Trophoblast cell (in vitro differentiated cells and primary cell): Measurements from ENCODE around the gene UGCG.

Experiments
- DNase-seq, 2 donors: peaks; one replicate each; pipeline ENCODE4 v3.0.0-alpha.2; 2016
- H2AFZ ChIP-seq: 2 replicates; pipeline ENCODE4 v1.6.1; 2013; ENCODE audit warnings: low read length, moderate library complexity, mild to moderate bottlenecking; ENCODE audit not compliant: insufficient read depth, poor library complexity
- H2AK5ac ChIP-seq: 2 replicates; pipeline ENCODE4 v1.6.1; 2013; ENCODE audit warnings: mild to moderate bottlenecking, low read length
- H2BK120ac ChIP-seq: 2 replicates; pipeline ENCODE4 v1.6.1; 2013; ENCODE audit warnings: low read length, mild to moderate bottlenecking, moderate library complexity; ENCODE audit not compliant: insufficient read depth, poor library complexity
- H2BK12ac ChIP-seq: 2 replicates; pipeline ENCODE4 v1.6.1; 2013; ENCODE audit warnings: mild to moderate bottlenecking, low read length, moderate library complexity
- H2BK5ac ChIP-seq: 2 replicates; pipeline ENCODE4 v1.6.1; 2013; ENCODE audit warnings: low read length, low read depth, moderate library complexity, mild to moderate bottlenecking; ENCODE audit not compliant: poor library complexity
- H3K14ac ChIP-seq: 2 replicates; pipeline ENCODE4 v1.6.1; 2013; ENCODE audit warnings: mild to moderate bottlenecking, low read length
- H3K18ac ChIP-seq: 2 replicates; pipeline ENCODE4 v1.6.1; 2013; ENCODE audit warnings: mild to moderate bottlenecking, low read length
- H3K23ac ChIP-seq: 2 replicates; pipeline ENCODE4 v1.6.1; 2013; ENCODE audit warnings: low read length
- H3K27ac ChIP-seq: 2 replicates; pipeline ENCODE4 v1.5.1; 2013; ENCODE audit warnings: low read depth, mild to moderate bottlenecking, inconsistent platforms, low read length, moderate library complexity
- H3K27me3 ChIP-seq: 2 replicates; pipeline ENCODE4 v1.6.1; 2013; ENCODE audit warnings: inconsistent platforms, mild to moderate bottlenecking, low read length, moderate library complexity; ENCODE audit not compliant: insufficient read depth
- H3K36me3 ChIP-seq, 2 experiments: 1 replicate in 1 of 2; 2 replicates in 1 of 2; pipeline ENCODE4 v1.6.1; 2013; ENCODE audit warnings: low read length in 2 of 2, mild to moderate bottlenecking in 2 of 2, moderate library complexity in 1 of 2; ENCODE audit not compliant: insufficient read depth in 2 of 2, control insufficient read depth in 1 of 2
- H3K4ac ChIP-seq: 2 replicates; pipeline ENCODE4 v1.6.1; 2013; ENCODE audit warnings: low read depth, mild to moderate bottlenecking, low read length, moderate library complexity
- H3K4me1 ChIP-seq, 2 experiments: 1 replicate in 1 of 2; 2 replicates in 1 of 2; pipeline ENCODE4 v1.6.1; 2013; ENCODE audit warnings: low read length in 2 of 2, mild to moderate bottlenecking in 2 of 2, moderate library complexity in 1 of 2; ENCODE audit not compliant: insufficient read depth in 2 of 2, control insufficient read depth in 1 of 2
- H3K4me2 ChIP-seq: 2 replicates; pipeline ENCODE4 v1.6.1; 2013; ENCODE audit warnings: inconsistent platforms, mild to moderate bottlenecking, low read length, moderate library complexity
- H3K4me3 ChIP-seq: 2 replicates; pipeline ENCODE4 v1.5.1; 2013; ENCODE audit warnings: mild to moderate bottlenecking, low read depth, low read length, inconsistent platforms
- H3K79me1 ChIP-seq: one replicate; pipeline ENCODE4 v1.6.1; 2013; ENCODE audit warnings: low read length
- H3K79me2 ChIP-seq: 2 replicates; pipeline ENCODE4 v1.6.1; 2013; ENCODE audit warnings: low read length, mild to moderate bottlenecking; ENCODE audit not compliant: control insufficient read depth, insufficient read depth, poor library complexity
- H3K9ac ChIP-seq: 2 replicates; pipeline ENCODE4 v1.6.1; 2013; ENCODE audit warnings: mild to moderate bottlenecking, low read length
- H3K9me3 ChIP-seq: 2 replicates; pipeline ENCODE4 v1.6.1; 2013; ENCODE audit warnings: low read depth, mild to moderate bottlenecking, control low read depth, inconsistent platforms, low read length; ENCODE audit not compliant: insufficient read depth
- H4K12ac ChIP-seq: 2 replicates; pipeline ENCODE4 v1.6.1; 2013; ENCODE audit warnings: low read depth, mild to moderate bottlenecking, low read length, moderate library complexity
- H4K8ac ChIP-seq: 2 replicates; pipeline ENCODE4 v1.6.1; 2013; ENCODE audit warnings: low read depth, mild to moderate bottlenecking, low read length, moderate library complexity
- H4K91ac ChIP-seq: one replicate; pipeline ENCODE4 v1.6.1; 2013; ENCODE audit warnings: low read depth, mild to moderate bottlenecking, low read length, moderate library complexity
- WGBS: extraction: QIAGEN DNeasy Blood & Tissue Kit; methylation state at CpG from one replicate; pipeline ENCODE4 v1.1.7; 2013; ENCODE audit warnings: missing lambda C conversion rate; ENCODE audit not compliant: insufficient read length, insufficient coverage; ENCODE audit errors: extremely low coverage; 5-methylcytosine and 5-hydroxymethylcytosine counted together

UGCG gene

GRCh38 chr9:111913159-111913558, 16.5 kb downstream of the UGCG start:
- Histone ChIP-seq H3K9ac (no peak overlapping the region), H3K23ac (no peak overlapping the region), H3K79me1 (no peaks in the 10 kb centered on the region), H2AK5ac (no peak overlapping the region), H4K8ac (no peak overlapping the region), H2BK12ac (no peak overlapping the region), H4K12ac (no peak overlapping the region), H3K14ac (no peak overlapping the region), H2BK5ac (no peak overlapping the region), H3K4ac (no peak overlapping the region), H3K18ac (no peak overlapping the region), H3K27me3 (no peaks in the 10 kb centered on the region), H3K27ac (no peak overlapping the region), H3K4me1 (no peaks in the 10 kb centered on the region), H3K4me3 (no peak overlapping the region), H3K36me3 (peaks cover 0 to 2% of the 10 kb centered on the region in 2 experiments), H3K9me3 (no peaks in the 10 kb centered on the region), H3K79me2 (no peaks in the 10 kb centered on the region), H2BK120ac (no peak overlapping the region), H4K91ac (no peak overlapping the region), H2AFZ (no peak overlapping the region), H3K4me2 (no peak overlapping the region)
- WGBS = no CpG with 5 or more reads among the region's 6 CpGs
- no peak for DNase-seq

GRCh38 chr9:111914749-111915424, 18.3 kb downstream of the UGCG start:
- Histone ChIP-seq H2BK120ac (no peak overlapping the region), H4K91ac (no peak overlapping the region), H2AK5ac (no peak overlapping the region), H3K4ac (no peak overlapping the region), H3K9ac (no peak overlapping the region), H2BK12ac (no peak overlapping the region), H3K79me1 (no peaks in the 10 kb centered on the region), H2BK5ac (no peak overlapping the region), H3K14ac (no peak overlapping the region), H4K8ac (no peak overlapping the region), H3K4me1 (no peaks in the 10 kb centered on the region), H3K36me3 (peaks cover 0 to 3% of the 10 kb centered on the region in 2 experiments), H3K23ac (no peak overlapping the region), H2AFZ (no peak overlapping the region), H3K4me2 (no peak overlapping the region), H3K79me2 (no peaks in the 10 kb centered on the region), H4K12ac (no peak overlapping the region), H3K27ac (no peak overlapping the region), H3K27me3 (no peaks in the 10 kb centered on the region), H3K9me3 (no peaks in the 10 kb centered on the region), H3K4me3 (no peak overlapping the region), H3K18ac (no peak overlapping the region)
- WGBS = no CpG with 5 or more reads among the region's 4 CpGs
- no peak for DNase-seq

GRCh38 chr9:111915425-111915758, 18.8 kb downstream of the UGCG start:
- no CpG with 5 or more reads among the region's 3 CpGs for WGBS
- no peak overlapping the region for H4K91ac ChIP-seq
- H2AFZ ChIP-seq = no peak overlapping the region
- DNase-seq = no peak
- H3K23ac ChIP-seq = no peak overlapping the region
- no peak overlapping the region for H2BK5ac ChIP-seq
- no peak overlapping the region for H4K8ac ChIP-seq
- no peak overlapping the region for H3K14ac ChIP-seq
- no peaks in the 10 kb centered on the region for H3K79me2 ChIP-seq
- H3K27me3 ChIP-seq = no peaks in the 10 kb centered on the region
- no peak overlapping the region for H4K12ac ChIP-seq
- H3K4me3 ChIP-seq = no peak overlapping the region
- H2BK120ac ChIP-seq = no peak overlapping the region
- H2AK5ac ChIP-seq = no peak overlapping the region
- H3K18ac ChIP-seq = no peak overlapping the region
- H2BK12ac ChIP-seq = no peak overlapping the region
- H3K9ac ChIP-seq = no peak overlapping the region
- H3K9me3 ChIP-seq = no peaks in the 10 kb centered on the region
- H3K36me3 ChIP-seq = peaks cover 0 to 3% of the 10 kb centered on the region in 2 experiments
- no peak overlapping the region for H3K4me2 ChIP-seq
- no peaks in the 10 kb centered on the region for H3K79me1 ChIP-seq
- no peak overlapping the region for H3K27ac ChIP-seq
- no peaks in the 10 kb centered on the region for H3K4me1 ChIP-seq
- no peak overlapping the region for H3K4ac ChIP-seq

GRCh38 chr9:111916234-111916645, 19.6 kb downstream of the UGCG start:
- H2BK120ac ChIP-seq = no peak overlapping the region
- H3K23ac ChIP-seq = no peak overlapping the region
- H2AK5ac ChIP-seq = no peak overlapping the region
- no peak overlapping the region for H4K8ac ChIP-seq
- H4K91ac ChIP-seq = no peak overlapping the region
- no peaks in the 10 kb centered on the region for H3K79me2 ChIP-seq
- no peak overlapping the region for H3K4me3 ChIP-seq
- no peak overlapping the region for H3K18ac ChIP-seq
- no peak overlapping the region for H2AFZ ChIP-seq
- no peaks in the 10 kb centered on the region for H3K27me3 ChIP-seq
- no peak overlapping the region for H4K12ac ChIP-seq
- H3K4me1 ChIP-seq = no peaks in the 10 kb centered on the region
- no peak overlapping the region for H3K14ac ChIP-seq
- no peak overlapping the region for H2BK12ac ChIP-seq
- H3K4me2 ChIP-seq = no peak overlapping the region
- H3K79me1 ChIP-seq = no peaks in the 10 kb centered on the region
- WGBS = 100% methylated on average over 1 of the region's 3 CpGs
- H3K9me3 ChIP-seq = no peaks in the 10 kb centered on the region
- H3K4ac ChIP-seq = no peak overlapping the region
- H3K9ac ChIP-seq = no peak overlapping the region
- H3K36me3 ChIP-seq = peaks cover 0 to 4% of the 10 kb centered on the region in 2 experiments
- no peak for DNase-seq
- no peak overlapping the region for H3K27ac ChIP-seq
- H2BK5ac ChIP-seq = no peak overlapping the region
